Activated naive CD4-positive, alpha-beta T cell treated with anti-CD3 and anti-CD28 coated beads, Interleukin-2, amount 10 ng/mL, durations not matched to agents 7 days and 5 days (primary cell): ENCODE data around the gene UGT2B7.

Experiments used
- CTCF ChIA-PET: fragments of 350-600 bp; sonication (Branson Sonifier 250); formaldehyde crosslinking; loops from one replicate; lab custom pipeline; 2021; ENCODE audit warnings: antibody characterized with exemption; lab: Charles Lee
- DNase-seq: peaks from one replicate; pipeline ENCODE4 v3.0.0-alpha.2; 2020
- H3K27ac Mint-ChIP-seq: one replicate; pipeline ENCODE4 v1.8.0; 2021; ENCODE audit warnings: mild to moderate bottlenecking, moderate library complexity, mixed read lengths
- H3K27me3 Mint-ChIP-seq: one replicate; pipeline ENCODE4 v1.8.0; 2021; ENCODE audit warnings: mild to moderate bottlenecking, mixed read lengths
- H3K36me3 Mint-ChIP-seq: one replicate; pipeline ENCODE4 v1.8.0; 2021; ENCODE audit warnings: mixed read lengths
- H3K4me1 Mint-ChIP-seq: one replicate; pipeline ENCODE4 v1.8.0; 2021; ENCODE audit warnings: mixed read lengths
- H3K4me3 Mint-ChIP-seq: one replicate; pipeline ENCODE4 v1.8.0; 2021; ENCODE audit warnings: mild to moderate bottlenecking, moderate library complexity, mixed read lengths
- H3K9me3 Mint-ChIP-seq: one replicate; pipeline ENCODE4 v1.8.0; 2021; ENCODE audit warnings: mixed read lengths

UGT2B7 gene

GRCh38 chr4:69156913-69157312, 60.6 kb downstream of the UGT2B7 start:
- Mint-ChIP-seq H3K4me3 (no peak overlapping the region), H3K4me1 (no peaks in the 10 kb centered on the region), H3K36me3 (no peaks in the 10 kb centered on the region), H3K27me3 (no peaks in the 10 kb centered on the region), H3K27ac (no peak overlapping the region), H3K9me3 (no peaks in the 10 kb centered on the region)
- CTCF ChIA-PET, result no interaction called here
- DNase-seq, result no peak
